HL-60/S4 treated with retinoic acid at 250 ng/mL for 4 days and 3 days (cell line): ENCODE results near the gene NEU4.
"Not testable (repeated sequence)": the region's sequence is repeated elsewhere in the genome, so short reads cannot be mapped to it uniquely, and the experiment has no call there.

Source experiments
- in situ Hi-C: fragments of 300-500 bp; cut with MboI; formaldehyde crosslinking; loops from 2 replicates; pipeline ENCODE4 v1.7.0; 2022; ENCODE audit warnings: low sequenced_read_pairs

NEU4 gene

DNA sequence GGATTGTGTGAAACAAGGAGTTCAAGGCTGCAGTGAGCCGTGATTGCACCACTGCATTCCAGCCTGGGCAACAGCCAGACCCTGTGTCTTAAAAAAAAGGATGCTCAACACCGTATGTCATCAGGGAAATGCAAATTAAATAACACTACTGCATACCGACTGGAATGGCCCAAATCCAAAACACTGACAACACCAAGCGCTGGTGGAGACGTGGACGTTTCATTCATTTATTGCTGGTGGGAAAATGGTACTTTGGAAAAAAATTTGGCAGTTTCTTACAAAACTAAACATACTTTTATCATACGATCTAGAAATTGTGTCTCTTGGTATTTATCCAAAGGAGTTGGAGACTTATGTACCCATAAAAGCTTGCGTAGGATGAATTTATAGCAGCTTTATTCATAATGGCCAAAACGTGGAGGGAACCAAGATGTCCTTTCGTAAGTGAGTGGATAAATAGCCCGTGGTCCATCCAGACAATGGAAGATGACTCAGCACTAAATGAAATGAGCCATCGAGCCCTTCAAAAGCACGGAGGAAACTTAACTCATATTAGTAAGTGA lies 24.2 kb downstream of the NEU4 start:
- in situ Hi-C loops: no loop called here

- in situ Hi-C loops: not testable (repeated sequence)
Measured at GRCh38 chr2:241833756-241834526, 24.9 kb downstream of the NEU4 start.

DNA sequence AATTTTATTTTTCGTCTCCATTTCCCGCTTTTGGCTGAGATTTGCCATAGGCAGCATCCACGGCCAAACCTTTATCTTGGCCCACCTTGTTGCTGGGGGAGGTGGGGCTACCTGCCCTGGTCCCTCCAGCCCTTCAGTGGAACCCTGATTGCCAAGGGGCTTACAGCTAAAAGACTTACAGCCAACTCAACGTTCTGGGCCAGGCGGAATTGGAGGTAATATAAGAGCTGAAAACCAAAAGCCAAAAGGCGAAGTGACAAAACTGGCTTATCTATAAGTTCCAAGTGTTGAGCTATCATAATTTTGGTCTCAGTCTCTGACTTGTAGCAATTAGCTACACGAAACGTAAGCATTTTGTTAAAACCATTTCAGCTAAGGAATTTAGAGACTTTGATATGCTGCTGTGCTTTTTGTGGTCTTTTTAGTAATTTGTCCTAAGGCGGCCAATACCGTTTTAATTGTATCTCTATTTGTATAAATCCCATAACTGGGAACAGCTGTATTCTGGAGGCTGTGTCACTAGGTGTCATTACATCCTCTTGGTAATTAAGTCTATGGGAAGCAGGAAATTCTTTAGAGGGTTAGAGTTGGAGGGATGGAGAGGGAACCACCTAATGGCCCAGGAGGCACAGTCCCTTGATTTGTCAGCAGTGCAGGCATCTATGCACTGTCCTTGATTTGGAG lies 25.7 kb downstream of the NEU4 start:
- in situ Hi-C loops: no loop called here

DNA sequence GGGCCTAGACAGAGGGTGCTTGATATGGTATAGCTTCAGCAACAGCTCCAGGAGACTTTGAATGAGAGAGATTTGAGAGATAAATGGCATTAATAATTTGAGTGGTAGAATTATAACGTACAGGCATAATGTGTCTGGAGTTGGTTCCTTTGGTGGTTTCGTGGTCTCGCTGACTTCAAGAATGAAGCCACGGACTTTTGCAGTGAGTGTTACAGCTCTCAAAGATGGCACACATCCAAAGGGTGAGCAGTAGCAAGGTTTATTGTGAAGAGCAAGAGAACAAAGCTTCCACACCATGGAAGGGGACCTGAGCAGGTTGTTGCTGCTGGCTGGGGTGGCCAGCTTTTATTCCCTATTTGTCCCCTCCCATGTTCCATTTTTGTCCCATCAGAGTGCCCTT lies 26.6 kb downstream of the NEU4 start:
- in situ Hi-C loops: no loop called here

- in situ Hi-C loops: no loop called here
Measured at GRCh38 chr2:241836292-241836691, 27.3 kb downstream of the NEU4 start.

- in situ Hi-C loops: no loop called here
Measured at GRCh38 chr2:241837197-241837965, 28.4 kb downstream of the NEU4 start.

DNA sequence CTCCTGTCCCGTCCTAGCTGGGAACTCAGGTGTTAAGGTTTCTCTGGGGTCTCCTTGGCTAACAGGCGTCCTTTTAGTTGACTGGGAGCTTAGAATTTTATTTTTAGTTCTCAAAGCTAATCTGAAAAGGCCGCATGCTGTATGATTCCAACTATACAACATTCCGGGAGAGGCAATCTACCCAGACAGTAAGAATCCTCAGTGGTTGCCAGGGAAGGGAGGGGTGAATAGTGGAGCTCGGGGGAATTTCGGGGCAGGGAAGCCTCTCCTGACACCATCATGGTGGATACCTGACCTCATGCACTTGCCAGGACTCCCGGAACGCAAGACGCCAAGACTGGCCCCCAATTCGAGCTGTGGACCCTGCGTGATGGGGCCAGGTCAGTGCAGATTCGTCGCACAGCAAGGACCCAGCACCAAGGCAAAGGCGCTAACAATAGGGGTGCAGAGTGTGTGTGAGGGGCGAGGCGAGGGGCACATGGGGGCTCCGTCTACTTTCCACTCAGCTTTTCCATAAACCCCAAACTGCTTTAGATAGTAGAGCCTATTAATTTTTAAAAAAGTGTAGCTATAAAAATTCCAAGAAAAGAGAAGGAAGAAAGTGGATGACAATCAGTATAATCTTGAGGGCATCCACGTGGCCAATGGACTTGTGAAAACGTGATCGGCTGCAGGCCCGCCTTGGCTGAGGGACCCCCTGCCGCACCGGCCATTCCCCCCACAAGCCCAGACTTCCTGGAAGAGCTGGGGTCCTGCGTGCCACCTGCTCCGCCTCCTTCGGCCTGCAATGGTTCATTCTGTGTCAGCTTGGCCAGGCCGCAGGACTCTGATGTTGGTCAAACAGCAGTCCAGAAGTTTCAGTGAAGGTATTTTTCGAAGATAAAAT lies 32.4 kb downstream of the NEU4 start:
- in situ Hi-C loops: no loop called here

DNA sequence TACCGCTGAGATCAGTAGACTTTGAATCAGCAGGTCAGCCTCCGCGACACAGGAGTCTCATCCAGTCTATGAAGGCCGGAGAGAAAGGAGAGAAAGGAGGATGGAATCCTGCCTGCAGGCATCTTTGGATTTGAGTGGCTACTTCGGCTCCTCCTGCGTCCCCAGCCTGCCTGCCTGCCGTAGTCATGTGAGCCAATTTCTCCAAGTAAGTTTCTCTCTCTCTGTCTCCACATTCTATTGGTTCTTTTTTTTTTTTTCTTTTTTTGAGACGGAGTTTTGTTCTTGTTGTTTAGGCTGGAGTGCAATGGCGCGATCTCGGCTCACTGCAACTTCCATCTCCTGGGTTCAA lies 33.0 kb downstream of the NEU4 start:
- in situ Hi-C loops: no loop called here

GRCh38 chr2:241842620-241843211 lies 33.7 kb downstream of the NEU4 start:
- in situ Hi-C loops: no loop called here

GRCh38 chr2:241843321-241844065 lies 34.5 kb downstream of the NEU4 start:
- in situ Hi-C loops: no loop called here

DNA sequence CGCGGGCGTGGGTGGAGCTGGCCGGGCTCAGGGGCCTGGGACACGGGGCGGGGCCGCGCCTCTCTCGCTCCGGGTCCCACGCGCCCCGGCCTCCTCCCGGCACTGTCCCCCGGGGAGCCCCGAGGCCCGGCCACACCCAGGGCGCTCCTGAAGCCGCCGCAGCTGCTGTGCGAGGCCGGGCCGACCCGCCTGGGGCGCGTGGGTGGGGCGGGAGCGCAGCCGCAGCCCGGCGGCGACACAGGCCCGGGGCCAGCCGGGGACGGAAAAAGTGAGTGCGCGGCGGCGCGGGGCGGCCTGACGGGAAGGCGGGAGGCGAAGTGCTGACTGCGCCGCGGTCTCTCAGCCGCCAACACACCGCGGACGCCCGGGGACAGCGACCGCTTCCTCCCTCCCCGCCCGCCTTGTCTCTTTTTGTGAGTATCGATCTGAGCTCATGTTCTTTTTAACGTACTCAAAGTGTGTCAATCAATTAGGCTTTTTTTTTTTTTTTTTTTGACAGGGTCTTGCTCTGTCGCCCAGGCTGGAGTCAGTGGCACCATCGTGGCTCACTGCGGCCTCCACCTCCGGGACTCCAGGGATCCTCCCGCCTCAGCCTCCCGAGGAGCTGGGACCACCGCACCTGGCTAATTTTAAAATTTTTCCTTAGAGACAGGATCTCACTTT lies 35.2 kb downstream of the NEU4 start:
- in situ Hi-C loops: no loop called here

- in situ Hi-C loops: no loop called here
Measured at GRCh38 chr2:241844831-241845578, 36.0 kb downstream of the NEU4 start.

DNA sequence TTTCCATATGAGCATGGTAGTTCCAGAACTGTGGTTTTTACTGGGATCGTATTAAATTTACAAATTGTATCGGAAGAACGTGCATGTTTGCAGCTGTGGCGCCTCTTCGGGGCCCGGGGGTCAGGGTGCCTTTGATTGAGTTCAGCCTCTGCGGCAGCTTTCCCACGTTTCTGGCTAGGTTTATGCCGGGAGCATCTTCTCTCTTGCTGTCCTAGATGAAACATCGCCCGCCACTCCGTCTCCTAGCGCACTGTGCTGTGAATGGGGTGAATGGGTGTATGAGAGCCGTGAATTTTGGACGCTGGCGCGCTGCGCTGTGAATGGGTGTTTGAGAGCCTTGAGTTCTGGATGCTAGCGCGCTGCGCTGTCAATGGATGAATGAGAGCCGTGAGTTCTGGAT lies 37.4 kb downstream of the NEU4 start:
- in situ Hi-C loops: no loop called here

DNA sequence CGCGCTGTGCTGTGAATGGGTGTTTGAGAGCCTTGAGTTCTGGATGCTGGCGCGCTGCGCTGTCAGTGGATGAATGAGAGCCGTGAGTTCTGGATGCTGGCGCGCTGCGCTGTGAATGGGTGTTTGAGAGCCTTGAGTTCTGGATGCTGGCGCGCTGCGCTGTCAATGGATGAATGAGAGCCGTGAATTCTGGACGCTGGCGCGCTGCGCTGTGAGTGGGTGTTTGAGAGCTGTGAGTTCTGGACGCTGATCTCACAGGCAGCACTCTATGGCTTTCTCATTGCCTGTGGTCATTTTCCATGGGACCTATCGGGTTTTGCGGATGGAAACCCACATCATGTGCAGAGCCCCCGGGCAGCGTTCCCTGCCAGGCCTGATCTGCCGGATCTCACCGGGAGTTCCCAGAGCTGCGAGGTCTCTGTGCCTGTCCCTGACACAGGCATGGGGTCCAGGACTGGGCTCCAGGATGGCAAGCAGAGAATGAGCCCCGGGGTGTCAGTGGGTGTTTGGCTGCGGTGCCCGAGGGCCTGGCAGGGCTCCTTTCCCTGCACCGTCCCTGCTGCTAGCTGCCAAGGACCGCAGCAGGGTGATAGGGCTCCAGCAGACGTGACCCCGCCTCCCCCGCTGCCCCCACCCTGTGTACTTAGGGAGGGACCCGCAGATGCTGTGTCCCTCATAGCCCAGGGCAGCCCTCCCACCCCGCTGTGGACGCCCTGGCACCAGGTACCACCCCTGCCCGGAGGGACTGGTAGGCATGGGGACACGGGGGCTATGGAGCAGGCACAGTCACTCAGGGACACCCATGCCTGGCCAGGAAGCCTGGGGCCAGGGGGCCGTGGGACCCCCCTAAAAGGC lies 40.0 kb downstream of the NEU4 start:
- in situ Hi-C loops: no loop called here

DNA sequence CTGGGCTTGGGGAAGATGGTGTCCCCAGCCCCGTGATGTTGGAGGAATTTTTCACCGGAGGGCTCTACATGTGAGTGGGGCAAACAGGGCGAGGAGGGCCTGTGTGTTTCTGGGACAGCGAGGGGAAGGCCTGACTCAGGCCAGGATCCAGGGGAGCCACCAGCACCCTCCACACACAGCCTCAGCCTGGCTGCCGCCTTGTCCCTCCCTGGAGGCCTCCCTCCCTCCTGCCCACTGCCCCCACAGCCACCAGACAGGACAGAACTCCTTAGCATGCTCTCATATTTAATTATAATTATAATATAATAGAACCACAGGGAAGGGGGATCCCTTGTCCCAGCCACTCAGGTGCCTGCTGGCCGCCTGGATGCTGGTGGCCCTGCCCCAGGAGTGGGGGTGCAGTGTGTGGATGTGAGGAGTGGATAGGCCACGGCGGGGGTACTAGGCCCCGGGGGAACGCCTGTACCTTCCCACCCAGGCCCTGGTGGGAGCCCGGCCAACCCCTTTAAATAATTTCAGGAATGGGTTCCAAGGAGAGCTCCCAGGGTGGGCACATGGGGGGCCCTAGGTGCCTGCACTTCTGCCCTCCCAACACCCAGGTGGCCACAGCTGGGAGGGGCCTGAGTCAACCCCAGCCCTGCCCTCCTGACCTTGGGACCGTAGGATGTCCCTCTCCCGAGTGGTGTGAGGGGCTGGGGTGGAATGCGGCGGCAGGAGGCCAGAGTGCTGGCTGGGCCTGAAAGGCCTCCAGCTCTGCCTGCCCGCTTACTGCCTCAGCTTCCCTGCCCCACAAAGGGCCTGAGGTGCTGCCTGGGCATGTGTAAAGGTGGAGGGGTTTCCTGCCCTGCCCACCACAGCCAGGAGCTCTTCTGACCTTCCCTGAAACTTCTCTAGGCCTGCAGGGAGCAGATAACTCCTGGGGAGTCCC lies 40.9 kb downstream of the NEU4 start:
- in situ Hi-C loops: no loop called here
